Uterus (tissue), 2 donors: Measurements from ENCODE around the gene PRRT4.

Experiments used
- POLR2A ChIP-seq, 2 donors: fragments of 450-650 bp; IDR thresholded peaks; one replicate each; pipeline ENCODE4 v1.6.1; 2016; ENCODE audit warnings: antibody characterized with exemption in 2 of 2, mild to moderate bottlenecking in 1 of 2, moderate library complexity in 1 of 2
- TF ChIP-seq, protein P1 (sequence below), 4 experiments: fragments of 200-600 bp in 2 of 4; fragments of 450-650 bp in 2 of 4; sonication (generic) in 2 of 4; IDR thresholded peaks; one replicate each; pipeline ENCODE4 v1.5.1; 2016 to 2019; ENCODE audit warnings: antibody characterized with exemption in 4 of 4, mild to moderate bottlenecking in 2 of 4, moderate library complexity in 1 of 4

DNA sequence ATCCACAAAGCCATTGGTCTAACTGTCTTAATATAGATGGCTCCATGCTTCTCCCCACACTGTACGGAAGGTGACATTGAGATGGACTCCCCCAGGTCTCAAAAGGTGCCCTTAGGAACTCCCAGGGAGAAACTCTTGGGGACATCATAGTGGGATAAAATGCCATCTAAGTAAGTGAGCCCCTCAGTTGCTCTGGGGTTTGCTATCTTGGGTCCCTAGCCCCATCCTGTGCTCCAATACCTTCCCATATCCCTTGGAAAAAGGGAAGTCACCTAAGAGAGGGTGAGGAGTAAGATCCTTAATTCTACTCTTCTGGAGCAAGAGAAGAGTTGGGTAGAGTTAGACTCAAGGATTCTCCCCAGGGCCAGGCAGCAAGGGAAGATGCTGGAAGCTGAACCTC lies 7.9 kb downstream of the PRRT4 start:
- TF ChIP-seq POLR2A (IDR thresholded peaks at IDR 0.05): no peak
- TF ChIP-seq, protein P1, sequence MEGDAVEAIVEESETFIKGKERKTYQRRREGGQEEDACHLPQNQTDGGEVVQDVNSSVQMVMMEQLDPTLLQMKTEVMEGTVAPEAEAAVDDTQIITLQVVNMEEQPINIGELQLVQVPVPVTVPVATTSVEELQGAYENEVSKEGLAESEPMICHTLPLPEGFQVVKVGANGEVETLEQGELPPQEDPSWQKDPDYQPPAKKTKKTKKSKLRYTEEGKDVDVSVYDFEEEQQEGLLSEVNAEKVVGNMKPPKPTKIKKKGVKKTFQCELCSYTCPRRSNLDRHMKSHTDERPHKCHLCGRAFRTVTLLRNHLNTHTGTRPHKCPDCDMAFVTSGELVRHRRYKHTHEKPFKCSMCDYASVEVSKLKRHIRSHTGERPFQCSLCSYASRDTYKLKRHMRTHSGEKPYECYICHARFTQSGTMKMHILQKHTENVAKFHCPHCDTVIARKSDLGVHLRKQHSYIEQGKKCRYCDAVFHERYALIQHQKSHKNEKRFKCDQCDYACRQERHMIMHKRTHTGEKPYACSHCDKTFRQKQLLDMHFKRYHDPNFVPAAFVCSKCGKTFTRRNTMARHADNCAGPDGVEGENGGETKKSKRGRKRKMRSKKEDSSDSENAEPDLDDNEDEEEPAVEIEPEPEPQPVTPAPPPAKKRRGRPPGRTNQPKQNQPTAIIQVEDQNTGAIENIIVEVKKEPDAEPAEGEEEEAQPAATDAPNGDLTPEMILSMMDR (IDR thresholded peaks at IDR 0.05): no peak
